ENCODE measurements around the gene CD40LG.

CD40LG gene

GRCh38 chrX:136647677-136648360 is at the start of gene CD40LG:
Gene CD40LG (plus strand): TSS chrX:136648158. CDS start chrX:136648249, 91 bp downstream.
- DNase-seq = no peak

- DNase-seq = no peak
These were observed 49.3 kb upstream of the CD40LG start for GRCh38 chrX:136598631-136599030.

- DNase-seq = no peak
These were observed 47.9 kb upstream of the CD40LG start for GRCh38 chrX:136600059-136600458.

- DNase-seq = no peak
These were observed 40.7 kb upstream of the CD40LG start for GRCh38 chrX:136607236-136607635.

GRCh38 chrX:136608295-136608933 is 39.5 kb upstream of the CD40LG start:
- DNase-seq = peak; percentile 42

- no peak for DNase-seq
These were observed 30.8 kb upstream of the CD40LG start for GRCh38 chrX:136616987-136617685.

- DNase-seq = no peak
These were observed 28.0 kb upstream of the CD40LG start for GRCh38 chrX:136619899-136620505.

- DNase-seq = no peak
These were observed 27.2 kb upstream of the CD40LG start for GRCh38 chrX:136620780-136621179.

- DNase-seq = no peak
These were observed 25.4 kb upstream of the CD40LG start for GRCh38 chrX:136622568-136622967.

GRCh38 chrX:136623396-136623795 is 24.6 kb upstream of the CD40LG start:
- no peak for DNase-seq

GRCh38 chrX:136625246-136625645 is 22.7 kb upstream of the CD40LG start:
- DNase-seq = no peak

- DNase-seq = no peak
These were observed 21.7 kb upstream of the CD40LG start for GRCh38 chrX:136626237-136626636.

GRCh38 chrX:136626891-136627290 is 21.1 kb upstream of the CD40LG start:
- no peak for DNase-seq

- DNase-seq = no peak
These were observed 20.5 kb upstream of the CD40LG start for GRCh38 chrX:136627409-136627808.

GRCh38 chrX:136629084-136629750 is 18.7 kb upstream of the CD40LG start:
- no peak for DNase-seq

GRCh38 chrX:136630881-136631280 is 17.1 kb upstream of the CD40LG start:
- DNase-seq = no peak

GRCh38 chrX:136635235-136635634 is 12.7 kb upstream of the CD40LG start:
- no peak for DNase-seq

GRCh38 chrX:136636121-136636520 is 11.8 kb upstream of the CD40LG start:
- DNase-seq = no peak

- no peak for DNase-seq
These were observed 8.3 kb upstream of the CD40LG start for GRCh38 chrX:136639506-136640176.

GRCh38 chrX:136643243-136643642 is 4.7 kb upstream of the CD40LG start:
- DNase-seq = no peak

GRCh38 chrX:136646602-136647239 is 1.2 kb upstream of the CD40LG start:
- DNase-seq = no peak

GRCh38 chrX:136650811-136651210 is 2.9 kb downstream of the CD40LG start:
- no peak for DNase-seq

All from activated CD4-positive, CD25-positive, alpha-beta regulatory T cell treated with anti-CD3 and anti-CD28 coated beads, Interleukin-2, amount 50 U/mL, for 72 hours (primary cell).